Measurements from ENCODE around the gene ST6GALNAC6. TPM values are rescaled to one million over a fixed set of nuclear protein-coding genes. Genes with fewer than 3 reads are reported as not detected.
A peak's percentile ranks its signal among the peaks of the same experiment; 100 is the strongest.

The ST6GALNAC6 gene
- total and polyA plus RNA-seq, 7 experiments from 2014 or later, result 28.3 to 125 (median 86.9) TPM

GRCh38 chr9:127863191-127863621 is 36.2 kb downstream of the ST6GALNAC6 start:
- no peaks in the 10 kb centered on the region for H3K27me3 ChIP-seq (ENCODE audit: control insufficient read depth in 2 of 2, insufficient read depth in 2 of 2, low read length in 2 of 2)
- no peak for ATAC-seq
- Mint-ChIP-seq H3K36me3 (peaks cover 0 to 3% (median 0%) of the 10 kb centered on the region in 5 donors), H3K27ac (peak overlapping the region; percentile 85 to 95 (median 92)), H3K9me3 (peaks cover 0 to 1% (median 0%) of the 10 kb centered on the region in 11 donors), H3K4me1 (peaks cover 25 to 55% (median 52%) of the 10 kb centered on the region in 7 donors), H3K27me3 (no peaks in the 10 kb centered on the region), H3K4me3 (peak overlapping the region in 6 of 10 donors; percentile 29 to 75 (median 62))
- ChIA-PET POLR2A (interaction anchor here (0.6 to 3.2 kb wide), 9 partner anchors 10 to 129 kb away, joined by 3 to 15 read pairs (median 3); partner anchors contain the start of genes ENG, SH2D3C and TOR2A), CTCF (interaction anchor here (0.6 to 0.7 kb wide), 2 partner anchors 28 to 274 kb away, joined by 3 to 4 read pairs; no protein-coding TSS in a partner anchor)
- no peak for DNase-seq
- intact Hi-C loops (cut with micrococcal nuclease), result no loop called here
- no peaks in the 10 kb centered on the region for H3K9me3 ChIP-seq (ENCODE audit: control insufficient read depth in 2 of 3, low read length in 3 of 3)
- H3K4me1 ChIP-seq (ENCODE audit: control insufficient read depth in 2 of 2, insufficient read depth in 2 of 2, low read length in 2 of 2), result peaks cover 35 to 37% of the 10 kb centered on the region in 2 donors
- peaks cover 0 to 7% (median 0%) of the 10 kb centered on the region in 3 experiments for H3K36me3 ChIP-seq (ENCODE audit: control insufficient read depth in 2 of 3, insufficient read depth in 3 of 3, low read length in 3 of 3)
- no peak overlapping the region for H3K4me3 ChIP-seq (ENCODE audit: low read length)
- H3K27ac ChIP-seq (ENCODE audit: low read depth, low read length), result peak overlapping the region; percentile 64

- Mint-ChIP-seq H3K9me3 (peaks cover 0 to 1% (median 0%) of the 10 kb centered on the region in 11 donors), H3K36me3 (peaks cover 0 to 3% (median 0%) of the 10 kb centered on the region in 5 donors), H3K4me3 (peak overlapping the region; percentile 38 to 75 (median 54)), H3K27me3 (no peaks in the 10 kb centered on the region), H3K27ac (peak overlapping the region; percentile 85 to 95 (median 92)), H3K4me1 (peaks cover 25 to 57% (median 52%) of the 10 kb centered on the region in 7 donors)
- ChIA-PET CTCF (interaction anchor here (0.6 to 0.7 kb wide), 3 partner anchors 27 to 273 kb away, joined by 3 to 4 read pairs (median 3); no protein-coding TSS in a partner anchor), POLR2A (interaction anchor here (0.7 to 3.2 kb wide), 11 partner anchors 9 to 128 kb away, joined by 3 to 15 read pairs (median 3); partner anchors contain the start of genes ENG, SH2D3C and TOR2A)
- Histone ChIP-seq H3K27ac (ENCODE audit: low read depth, low read length) (peak overlapping the region; percentile 64), H3K36me3 (ENCODE audit: control insufficient read depth in 2 of 3, insufficient read depth in 3 of 3, low read length in 3 of 3) (no peaks in the 10 kb centered on the region), H3K9me3 (ENCODE audit: control insufficient read depth in 2 of 3, low read length in 3 of 3) (no peaks in the 10 kb centered on the region), H3K4me3 (ENCODE audit: low read length) (peak overlapping the region; percentile 14), H3K4me1 (ENCODE audit: control insufficient read depth in 2 of 2, insufficient read depth in 2 of 2, low read length in 2 of 2) (peaks cover 35 to 41% of the 10 kb centered on the region in 2 donors), H3K27me3 (ENCODE audit: control insufficient read depth in 2 of 2, insufficient read depth in 2 of 2, low read length in 2 of 2) (no peaks in the 10 kb centered on the region)
- intact Hi-C loops (cut with micrococcal nuclease), result no loop called here
- DNase-seq, result peak in 8 of 9 donors; percentile 12 to 50 (median 36)
- peak; percentile 84 for ATAC-seq
These were observed 37.1 kb downstream of the ST6GALNAC6 start for GRCh38 chr9:127862075-127863011.

DNA sequence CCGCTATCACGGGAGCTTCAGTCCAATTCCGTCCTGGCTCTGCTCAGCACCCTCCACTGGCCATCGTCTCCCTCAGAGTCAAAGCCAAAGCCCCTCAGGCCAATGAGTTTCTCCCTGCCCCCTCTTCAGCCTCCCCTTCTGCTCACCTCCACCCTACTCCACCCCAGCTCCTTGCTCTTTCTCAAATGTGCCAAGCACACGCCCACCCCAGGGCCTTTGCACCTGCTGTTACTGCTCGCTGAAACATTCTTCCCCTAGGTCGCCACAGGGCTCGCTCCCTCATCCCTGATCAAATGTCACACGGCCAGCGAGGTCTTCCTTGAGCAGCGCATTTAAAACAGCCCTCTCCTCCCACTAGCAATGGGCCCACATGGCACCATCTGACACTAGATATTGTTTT is 38.6 kb downstream of the ST6GALNAC6 start:
- intact Hi-C loops (cut with micrococcal nuclease), result no loop called here
- no peak overlapping the region for H3K27ac ChIP-seq (ENCODE audit: low read depth, low read length)
- Mint-ChIP-seq H3K4me1 (peaks cover 26 to 59% (median 48%) of the 10 kb centered on the region in 7 donors), H3K36me3 (peaks cover 0 to 1% (median 0%) of the 10 kb centered on the region in 5 donors), H3K4me3 (no peak overlapping the region), H3K27me3 (no peaks in the 10 kb centered on the region), H3K27ac (peak overlapping the region in 6 of 9 donors; percentile 60 to 95 (median 88)), H3K9me3 (peaks cover 0 to 1% (median 0%) of the 10 kb centered on the region in 11 donors)
- DNase-seq (no peak), ATAC-seq (no peak)
- CTCF ChIA-PET, result interaction anchor here (1.4 kb wide), 1 partner anchor 9 kb away, joined by 6 read pairs; no protein-coding TSS in a partner anchor
- H3K27me3 ChIP-seq (ENCODE audit: control insufficient read depth in 2 of 2, insufficient read depth in 2 of 2, low read length in 2 of 2), result no peaks in the 10 kb centered on the region
- POLR2A ChIA-PET, result interaction anchor here (1.1 to 3.2 kb wide), 3 partner anchors 8 to 90 kb away, joined by 3 to 15 read pairs (median 6); partner anchors contain the start of gene ENG
- H3K36me3 ChIP-seq (ENCODE audit: control insufficient read depth in 2 of 3, insufficient read depth in 3 of 3, low read length in 3 of 3), result no peaks in the 10 kb centered on the region
- H3K4me3 ChIP-seq (ENCODE audit: low read length), result no peak overlapping the region
- no peaks in the 10 kb centered on the region for H3K9me3 ChIP-seq (ENCODE audit: control insufficient read depth in 2 of 3, low read length in 3 of 3)
- peaks cover 33 to 44% of the 10 kb centered on the region in 2 donors for H3K4me1 ChIP-seq (ENCODE audit: control insufficient read depth in 2 of 2, insufficient read depth in 2 of 2, low read length in 2 of 2)

- Mint-ChIP-seq H3K27ac (peak overlapping the region in 4 of 9 donors; percentile 68 to 95 (median 93)), H3K4me3 (no peak overlapping the region), H3K36me3 (no peaks in the 10 kb centered on the region), H3K4me1 (peaks cover 25 to 59% (median 46%) of the 10 kb centered on the region in 7 donors), H3K27me3 (no peaks in the 10 kb centered on the region), H3K9me3 (peaks cover 0 to 1% (median 0%) of the 10 kb centered on the region in 11 donors)
- peaks cover 31 to 44% of the 10 kb centered on the region in 2 donors for H3K4me1 ChIP-seq (ENCODE audit: control insufficient read depth in 2 of 2, insufficient read depth in 2 of 2, low read length in 2 of 2)
- ChIA-PET POLR2A (interaction anchor here (1.7 kb wide), 1 partner anchor 75 kb away, joined by 6 read pairs; no protein-coding TSS in a partner anchor), CTCF (interaction anchor here (1.4 kb wide), 1 partner anchor 9 kb away, joined by 6 read pairs; no protein-coding TSS in a partner anchor)
- ATAC-seq, result no peak
- H3K36me3 ChIP-seq (ENCODE audit: control insufficient read depth in 2 of 3, insufficient read depth in 3 of 3, low read length in 3 of 3), result no peaks in the 10 kb centered on the region
- no peak overlapping the region for H3K4me3 ChIP-seq (ENCODE audit: low read length)
- no peaks in the 10 kb centered on the region for H3K9me3 ChIP-seq (ENCODE audit: control insufficient read depth in 2 of 3, low read length in 3 of 3)
- no peaks in the 10 kb centered on the region for H3K27me3 ChIP-seq (ENCODE audit: control insufficient read depth in 2 of 2, insufficient read depth in 2 of 2, low read length in 2 of 2)
- intact Hi-C loops (cut with micrococcal nuclease), result no loop called here
- DNase-seq, result no peak
- H3K27ac ChIP-seq (ENCODE audit: low read depth, low read length), result no peak overlapping the region
These were observed 39.1 kb downstream of the ST6GALNAC6 start for GRCh38 chr9:127860260-127860659.

DNA sequence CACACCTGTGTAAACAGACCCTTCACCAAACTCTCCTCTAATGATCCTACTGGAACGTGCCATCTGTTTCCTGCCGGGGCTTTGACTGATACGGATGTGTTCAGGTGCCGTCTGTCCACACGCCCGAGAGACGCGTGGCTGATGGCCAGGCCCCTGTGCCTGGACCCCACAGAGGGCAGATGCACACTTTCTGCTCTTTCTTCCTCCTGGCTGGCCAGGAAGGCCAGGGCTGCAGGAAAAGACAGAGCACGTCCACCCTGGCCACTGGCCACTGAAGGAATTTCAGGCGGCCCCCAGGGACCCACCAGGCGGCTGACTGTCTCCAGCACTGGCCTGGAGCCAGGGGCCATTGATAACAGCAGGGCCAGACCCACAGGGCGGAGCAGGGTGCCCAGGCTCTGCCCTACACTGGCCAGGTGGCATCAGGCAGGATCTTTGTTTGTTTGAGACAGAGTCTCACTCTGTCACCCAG is 41.3 kb downstream of the ST6GALNAC6 start:
- H3K27ac ChIP-seq (ENCODE audit: low read depth, low read length), result no peak overlapping the region
- Mint-ChIP-seq H3K27me3 (no peaks in the 10 kb centered on the region), H3K36me3 (no peaks in the 10 kb centered on the region), H3K9me3 (no peaks in the 10 kb centered on the region), H3K4me1 (peaks cover 24 to 62% (median 44%) of the 10 kb centered on the region in 7 donors), H3K27ac (peak overlapping the region in 3 of 9 donors; percentile 18 to 47 (median 25)), H3K4me3 (peak overlapping the region in 1 of 10 donors; percentile 19)
- H3K4me1 ChIP-seq (ENCODE audit: control insufficient read depth in 2 of 2, insufficient read depth in 2 of 2, low read length in 2 of 2), result peaks cover 29 to 45% of the 10 kb centered on the region in 2 donors
- no peaks in the 10 kb centered on the region for H3K36me3 ChIP-seq (ENCODE audit: control insufficient read depth in 2 of 3, insufficient read depth in 3 of 3, low read length in 3 of 3)
- ChIA-PET CTCF (no interaction called here), POLR2A (no interaction called here)
- no peak overlapping the region for H3K4me3 ChIP-seq (ENCODE audit: low read length)
- no peaks in the 10 kb centered on the region for H3K9me3 ChIP-seq (ENCODE audit: control insufficient read depth in 2 of 3, low read length in 3 of 3)
- intact Hi-C loops (cut with micrococcal nuclease), result no loop called here
- ATAC-seq (no peak), DNase-seq (no peak)
- no peaks in the 10 kb centered on the region for H3K27me3 ChIP-seq (ENCODE audit: control insufficient read depth in 2 of 2, insufficient read depth in 2 of 2, low read length in 2 of 2)

GRCh38 chr9:127857278-127857677 is 42.1 kb downstream of the ST6GALNAC6 start:
- POLR2A ChIA-PET, result interaction anchor here (0.9 kb wide), 1 partner anchor 58 kb away, joined by 3 read pairs; no protein-coding TSS in a partner anchor
- peaks cover 0 to under 1% (median 0%) of the 10 kb centered on the region in 5 donors for H3K36me3 Mint-ChIP-seq
- peaks cover 24 to 61% (median 41%) of the 10 kb centered on the region in 7 donors for H3K4me1 Mint-ChIP-seq

More at GRCh38 chr9:127857278-127857677, 42.1 kb downstream of the ST6GALNAC6 start:
- DNase-seq (no peak), ATAC-seq (no peak)
- CTCF ChIA-PET, result no interaction called here
- Histone ChIP-seq H3K36me3 (ENCODE audit: control insufficient read depth in 2 of 3, insufficient read depth in 3 of 3, low read length in 3 of 3) (no peaks in the 10 kb centered on the region), H3K4me1 (ENCODE audit: control insufficient read depth in 2 of 2, insufficient read depth in 2 of 2, low read length in 2 of 2) (peaks cover 22 to 44% of the 10 kb centered on the region in 2 donors), H3K4me3 (ENCODE audit: low read length) (no peak overlapping the region), H3K27me3 (ENCODE audit: control insufficient read depth in 2 of 2, insufficient read depth in 2 of 2, low read length in 2 of 2) (no peaks in the 10 kb centered on the region), H3K27ac (ENCODE audit: low read depth, low read length) (no peak overlapping the region), H3K9me3 (ENCODE audit: control insufficient read depth in 2 of 3, low read length in 3 of 3) (no peaks in the 10 kb centered on the region)
- Mint-ChIP-seq H3K4me3 (no peak overlapping the region), H3K27me3 (no peaks in the 10 kb centered on the region), H3K27ac (no peak overlapping the region), H3K9me3 (no peaks in the 10 kb centered on the region)
- intact Hi-C loops (cut with micrococcal nuclease), result no loop called here

All from naive thymus-derived CD4-positive, alpha-beta T cell (primary cell).